GM12872 (cell line): ENCODE measurements around the gene GMCL2.

Experiments
- CTCF ChIP-seq: IDR thresholded peaks from 3 replicates; pipeline ENCODE4 v1.5.1; 2011; ENCODE audit warnings: low read depth, mild to moderate bottlenecking, low read length, moderate library complexity; ENCODE audit not compliant: insufficient read depth

GMCL2 gene

GRCh38 chr5:178196986-178197385, 9.8 kb upstream of the GMCL2 start:
- peak; percentile 67 for TF ChIP-seq CTCF

GRCh38 chr5:178196281-178196812, 9.2 kb upstream of the GMCL2 start:
- no peak for TF ChIP-seq CTCF

GRCh38 chr5:178194026-178194425, 6.9 kb upstream of the GMCL2 start:
- no peak for TF ChIP-seq CTCF

GRCh38 chr5:178193251-178193809, 6.2 kb upstream of the GMCL2 start:
- TF ChIP-seq CTCF = no peak

GRCh38 chr5:178192787-178193186, 5.6 kb upstream of the GMCL2 start:
- TF ChIP-seq CTCF = no peak

GRCh38 chr5:178192244-178192643, 5.1 kb upstream of the GMCL2 start:
- no peak for TF ChIP-seq CTCF

GRCh38 chr5:178191661-178192060, 4.5 kb upstream of the GMCL2 start:
- TF ChIP-seq CTCF = no peak
